ENCODE results near the gene TBC1D10B. TPM values are rescaled to one million over a fixed set of nuclear protein-coding genes. Genes with fewer than 3 reads are reported as not detected.

Gene TBC1D10B, protein sequence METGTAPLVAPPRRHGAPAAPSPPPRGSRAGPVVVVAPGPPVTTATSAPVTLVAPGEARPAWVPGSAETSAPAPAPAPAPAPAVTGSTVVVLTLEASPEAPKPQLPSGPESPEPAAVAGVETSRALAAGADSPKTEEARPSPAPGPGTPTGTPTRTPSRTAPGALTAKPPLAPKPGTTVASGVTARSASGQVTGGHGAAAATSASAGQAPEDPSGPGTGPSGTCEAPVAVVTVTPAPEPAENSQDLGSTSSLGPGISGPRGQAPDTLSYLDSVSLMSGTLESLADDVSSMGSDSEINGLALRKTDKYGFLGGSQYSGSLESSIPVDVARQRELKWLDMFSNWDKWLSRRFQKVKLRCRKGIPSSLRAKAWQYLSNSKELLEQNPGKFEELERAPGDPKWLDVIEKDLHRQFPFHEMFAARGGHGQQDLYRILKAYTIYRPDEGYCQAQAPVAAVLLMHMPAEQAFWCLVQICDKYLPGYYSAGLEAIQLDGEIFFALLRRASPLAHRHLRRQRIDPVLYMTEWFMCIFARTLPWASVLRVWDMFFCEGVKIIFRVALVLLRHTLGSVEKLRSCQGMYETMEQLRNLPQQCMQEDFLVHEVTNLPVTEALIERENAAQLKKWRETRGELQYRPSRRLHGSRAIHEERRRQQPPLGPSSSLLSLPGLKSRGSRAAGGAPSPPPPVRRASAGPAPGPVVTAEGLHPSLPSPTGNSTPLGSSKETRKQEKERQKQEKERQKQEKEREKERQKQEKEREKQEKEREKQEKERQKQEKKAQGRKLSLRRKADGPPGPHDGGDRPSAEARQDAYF
- total RNA-seq: 21.3 and 25.2 TPM in 2 replicates

DNA sequence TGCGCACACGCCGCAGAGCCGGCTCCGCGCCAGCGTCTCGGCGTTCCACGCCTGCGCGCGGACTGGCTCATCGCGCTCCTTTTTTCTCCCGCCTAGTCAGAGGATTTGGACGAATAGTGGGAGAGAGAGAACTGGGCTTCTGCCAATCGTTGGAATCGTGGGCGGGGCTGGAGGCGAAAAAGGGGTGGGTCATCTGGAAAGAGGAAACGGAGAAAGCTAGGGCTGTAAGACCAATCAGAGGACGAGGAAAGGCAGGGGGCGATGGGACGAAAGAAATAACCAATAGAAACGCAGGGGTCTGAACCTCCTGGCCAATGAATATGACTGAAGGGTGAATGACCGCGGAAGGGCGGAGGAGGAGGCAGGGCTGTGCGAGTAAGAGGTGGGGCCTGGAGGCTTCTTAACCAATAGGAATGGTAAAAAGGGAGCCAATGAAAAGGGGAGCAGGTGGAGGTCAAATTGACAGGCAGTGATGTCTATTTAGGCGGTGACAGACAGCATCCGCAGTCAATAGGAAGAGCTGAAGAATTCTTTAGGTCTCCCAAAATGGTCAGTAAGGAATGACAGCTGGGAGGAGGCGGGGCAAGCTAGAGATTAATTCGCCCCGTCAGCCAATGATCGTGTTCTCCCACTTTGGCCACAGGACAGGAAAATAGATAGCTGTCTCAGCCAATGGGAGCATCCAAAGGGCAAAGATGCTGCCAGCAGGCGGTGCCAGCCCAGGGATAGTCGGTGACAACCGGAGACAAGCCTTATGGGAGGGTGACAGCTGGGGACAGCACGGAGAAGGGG, at the start of gene TBC1D10B:
TSS of gene TBC1D10B (minus strand) at position 39 of the 792 bp plus-strand sequence. CDS start 311 bp downstream, outside the sequence.

DNA sequence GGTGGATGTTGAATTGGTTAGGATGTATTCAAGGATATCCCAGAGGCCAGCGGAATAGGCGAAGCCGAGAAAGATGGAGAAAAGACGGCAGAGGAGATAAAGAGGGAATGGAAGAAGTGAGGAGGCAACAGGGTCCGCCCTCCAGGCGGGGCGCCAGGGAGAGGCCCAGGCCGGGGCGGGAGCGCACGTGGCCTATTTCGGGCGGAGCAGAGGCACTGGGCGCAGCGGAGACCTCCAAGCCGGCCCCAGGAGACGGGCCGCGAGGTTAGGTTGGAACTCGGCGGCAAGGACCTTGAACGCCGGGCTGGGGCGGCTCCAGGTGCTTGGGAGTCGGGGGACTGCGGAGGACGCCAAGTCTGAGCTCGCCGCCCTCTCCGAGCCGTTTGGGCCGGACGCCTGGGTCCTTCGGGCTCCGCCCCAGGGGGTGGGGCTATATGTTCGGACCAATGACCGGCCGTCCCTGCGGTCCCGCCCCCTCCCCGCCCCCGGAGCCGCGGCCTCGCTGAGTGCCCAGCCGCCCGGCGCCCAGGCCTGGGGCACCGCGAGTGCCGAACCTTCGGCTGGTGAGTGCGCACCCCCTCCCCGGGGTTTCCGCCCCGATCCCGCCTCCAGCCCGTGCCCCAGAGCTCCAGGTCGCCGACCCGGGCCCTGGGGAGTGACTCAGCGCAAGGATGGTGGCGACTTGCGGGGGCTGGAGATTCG, 37.0 kb upstream of the TBC1D10B start, which contains the start of gene ZNF771:
TSS of gene ZNF771 (plus strand) at position 505 of the 702 bp plus-strand sequence. CDS start 448 bp downstream, outside the sequence.

DNA sequence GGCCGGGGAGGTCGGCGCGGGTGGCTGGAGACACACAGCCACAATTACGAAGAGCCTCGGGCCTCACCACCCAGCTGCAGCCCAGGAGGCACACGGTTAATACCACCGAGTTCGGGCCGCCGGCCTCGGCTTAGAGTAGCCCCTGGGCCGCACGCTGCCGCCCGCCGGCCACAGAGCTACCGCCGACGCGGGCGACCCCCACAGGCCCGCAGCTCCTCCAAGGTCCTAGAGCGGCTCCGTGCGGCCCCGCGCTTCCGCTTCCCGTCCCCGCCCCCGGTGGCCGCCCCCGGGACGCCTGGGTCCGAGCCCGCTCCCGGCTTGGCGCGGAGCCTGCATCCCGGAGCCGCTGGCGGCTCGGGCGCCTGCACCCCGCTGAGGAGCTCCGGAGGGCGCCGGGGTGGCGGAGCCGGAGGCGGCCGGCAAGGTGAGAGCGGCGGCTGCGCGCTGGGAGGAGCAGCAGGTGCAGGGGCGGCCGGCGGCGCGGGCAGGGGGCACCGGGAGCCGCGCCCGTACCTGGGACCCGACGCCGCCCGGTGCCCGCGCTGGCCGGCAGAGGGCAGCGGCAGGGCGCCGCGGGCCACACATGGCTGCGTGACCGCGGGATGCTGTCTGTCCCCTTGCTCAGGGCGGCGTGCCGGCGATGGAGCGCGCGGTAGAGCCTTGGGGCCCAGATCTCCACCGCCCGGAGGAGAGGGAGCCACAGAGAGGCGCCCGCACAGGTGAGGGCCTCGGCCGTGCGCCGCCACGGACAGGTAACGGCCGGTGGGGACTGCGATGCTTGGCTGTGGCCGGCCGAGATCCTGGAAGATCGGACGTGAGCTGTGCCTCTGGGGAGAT, 25.1 kb upstream of the TBC1D10B start, which contains the start of gene ZNF48:
TSS of gene ZNF48 (plus strand) at position 266 of the 837 bp plus-strand sequence. CDS start at position 641, 375 bp downstream.

DNA sequence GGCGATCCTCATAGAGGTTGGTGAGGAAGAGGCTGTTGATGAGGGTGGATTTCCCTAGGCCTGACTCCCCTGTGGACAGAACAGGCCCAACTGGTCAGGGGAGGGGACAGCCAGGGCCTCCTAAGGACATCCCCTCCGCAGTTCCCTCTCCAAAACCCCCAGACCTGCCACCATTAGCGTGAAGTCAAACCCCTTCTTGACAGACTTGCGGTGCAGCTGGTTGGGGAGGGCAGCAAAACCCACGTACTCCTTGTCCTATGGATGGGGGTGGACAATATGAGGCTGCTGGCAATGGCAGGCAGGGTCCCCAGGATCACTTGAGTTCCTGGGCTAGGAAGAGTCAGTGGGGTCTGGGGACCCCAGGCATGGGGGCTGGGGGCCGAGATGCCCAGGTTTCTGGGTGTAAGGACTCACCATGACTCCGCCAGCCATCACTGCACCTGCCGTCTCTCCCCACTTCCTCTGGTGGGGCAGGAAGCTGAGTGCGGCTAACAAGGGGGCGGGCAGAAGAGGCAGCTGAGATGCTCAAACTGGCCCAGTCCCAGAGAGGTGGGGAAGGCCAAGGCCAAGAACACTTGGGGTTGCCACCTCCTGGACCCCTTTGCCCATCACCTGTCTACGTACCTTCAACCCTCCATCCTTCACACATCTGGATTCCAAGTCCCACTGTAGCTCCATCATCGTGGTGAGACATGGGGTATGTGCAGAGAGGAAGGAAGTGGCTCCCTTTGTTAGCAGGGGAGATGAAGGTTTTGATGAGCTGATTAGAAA, 12.0 kb upstream of the TBC1D10B start, which contains the start of gene SEPTIN1:
TSS of gene SEPTIN1 (minus strand) at position 451 of the 771 bp plus-strand sequence. CDS start at position 432, 19 bp downstream.

DNA sequence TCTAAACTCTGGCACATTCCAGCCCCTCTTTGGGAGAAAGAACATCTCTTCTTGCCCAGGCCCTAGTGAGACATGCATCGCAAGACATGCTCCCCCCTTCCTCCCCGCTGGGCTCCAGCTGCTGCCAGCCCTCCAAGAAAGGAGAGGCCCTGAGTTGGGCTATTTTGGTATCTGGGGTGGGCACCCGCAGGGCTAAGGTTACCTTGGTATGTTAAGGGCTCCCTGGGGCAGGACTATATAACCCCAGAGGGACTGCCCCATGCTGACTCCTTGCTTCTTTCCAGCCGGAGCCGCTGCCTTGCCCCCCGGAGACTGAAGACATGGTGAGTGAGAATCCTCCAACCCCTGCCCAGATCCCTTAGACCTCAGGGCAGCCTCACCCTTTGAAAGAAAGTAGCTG, 4.2 kb upstream of the TBC1D10B start, which contains the start of gene MYL11:
TSS of gene MYL11 (plus strand) at position 265 of the 400 bp plus-strand sequence. CDS start at position 321, 56 bp downstream.

DNA sequence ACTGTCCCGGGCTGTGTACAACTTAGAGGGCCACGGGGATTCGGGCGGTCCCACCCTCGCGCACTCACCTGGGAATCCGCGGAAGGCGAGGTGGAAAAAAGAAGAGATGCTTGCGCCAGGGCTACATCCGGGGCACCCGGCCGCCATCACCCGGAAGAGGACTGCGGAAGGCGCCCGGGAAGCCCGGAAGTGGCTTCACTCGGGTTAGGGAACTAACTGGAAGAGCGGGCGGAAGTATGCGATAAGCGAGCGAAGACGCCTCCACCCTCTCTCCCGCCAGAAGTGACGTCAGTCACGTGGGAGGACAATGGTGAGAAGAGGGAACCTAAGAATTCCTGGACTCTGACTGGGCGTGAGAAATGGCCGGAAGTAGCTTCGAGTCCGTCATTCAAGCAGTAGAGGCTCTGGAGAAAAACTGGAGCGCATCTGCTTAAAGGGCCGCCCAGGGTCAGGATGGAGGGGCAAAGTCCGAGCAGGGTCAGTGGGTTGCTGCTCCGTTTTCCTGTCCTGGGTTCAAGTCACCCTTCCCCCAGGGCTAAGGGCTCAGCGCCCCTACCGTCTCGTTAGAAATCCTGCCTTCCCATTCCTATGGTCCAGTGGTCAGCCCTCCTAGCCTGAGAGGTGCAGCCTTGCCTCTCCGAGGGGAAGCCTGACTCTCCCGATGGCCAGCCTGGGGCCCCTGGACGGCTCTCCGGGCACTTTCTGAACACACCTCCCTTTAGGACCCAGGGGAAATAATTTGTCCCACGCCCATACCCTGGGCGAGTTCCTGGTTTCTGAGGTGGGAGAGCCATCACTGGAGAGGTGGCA, 14.9 kb downstream of the TBC1D10B start, which contains the start of gene CD2BP2:
TSS of gene CD2BP2 (minus strand) at position 165 of the 810 bp plus-strand sequence. CDS start 627 bp downstream, outside the sequence.

Other genes with a start within 250 kb of the TBC1D10B start
- gene MAPK3, start 247.3 kb downstream of the TBC1D10B start, total RNA-seq: 40.4 and 43.2 TPM in 2 replicates
- gene CORO1A, start 186.9 kb downstream of the TBC1D10B start, total RNA-seq: 0.60 and 0.79 TPM in 2 replicates
- gene BOLA2B, start 176.8 kb downstream of the TBC1D10B start, total RNA-seq: 27.8 and 29.3 TPM in 2 replicates
- 11.6 and 17.2 TPM in 2 replicates for gene SLX1A, start 176.6 kb downstream of the TBC1D10B start, total RNA-seq
- gene SULT1A3, start 171.2 kb downstream of the TBC1D10B start, total RNA-seq: 1.3 and 1.7 TPM in 2 replicates
- gene NPIPB13, start 122.0 kb downstream of the TBC1D10B start, total RNA-seq: 1.1 and 1.7 TPM in 2 replicates
- gene CD2BP2, start 15.2 kb downstream of the TBC1D10B start, total RNA-seq: 31.2 and 40.7 TPM in 2 replicates
- gene MYL11, start 4.3 kb upstream of the TBC1D10B start, total RNA-seq: 0.95 TPM in 1 of 2 replicates, not detected in the other
- gene SEPTIN1, start 12.1 kb upstream of the TBC1D10B start, total RNA-seq: under 0.01 and 0.26 TPM in 2 replicates
- 3.1 and 4.4 TPM in 2 replicates for gene ZNF48, start 24.9 kb upstream of the TBC1D10B start, total RNA-seq
- gene ZNF771, start 37.1 kb upstream of the TBC1D10B start, total RNA-seq: 9.6 and 13.6 TPM in 2 replicates
- 6.0 and 12.0 TPM in 2 replicates for gene DCTPP1, start 59.5 kb upstream of the TBC1D10B start, total RNA-seq
- gene SEPHS2, start 75.4 kb upstream of the TBC1D10B start, total RNA-seq: 11.8 and 14.5 TPM in 2 replicates
- not detected in 2 replicates for gene ITGAL, start 102.2 kb upstream of the TBC1D10B start, total RNA-seq
- gene ZNF768, start 156.1 kb upstream of the TBC1D10B start, total RNA-seq: 12.3 and 15.3 TPM in 2 replicates
- gene ZNF747, start 164.4 kb upstream of the TBC1D10B start, total RNA-seq: 4.2 and 6.3 TPM in 2 replicates
- gene ZNF764, start 187.9 kb upstream of the TBC1D10B start, total RNA-seq: 2.0 and 2.3 TPM in 2 replicates
- gene ZNF688, start 201.2 kb upstream of the TBC1D10B start, total RNA-seq: 5.8 and 13.6 TPM in 2 replicates
- 6.8 and 7.1 TPM in 2 replicates for gene ZNF785, start 215.2 kb upstream of the TBC1D10B start, total RNA-seq
- 2.5 and 2.7 TPM in 2 replicates for gene ZNF689, start 239.9 kb upstream of the TBC1D10B start, total RNA-seq

Measured in bronchial smooth muscle cell (primary cell).